ENCODE measurements around the gene CEP70. TPM values are rescaled to one million over a fixed set of nuclear protein-coding genes. Genes with fewer than 3 reads are reported as not detected.
"Not testable (repeated sequence)": the region's sequence is repeated elsewhere in the genome, so short reads cannot be mapped to it uniquely, and the experiment has no call there.

CEP70 gene
- total and polyA plus RNA-seq, 2 of the 13 experiments (the other 11 are each of a cell fraction or from before 2014, with no cell fraction given) = 4.0 to 22.3 TPM

DNA sequence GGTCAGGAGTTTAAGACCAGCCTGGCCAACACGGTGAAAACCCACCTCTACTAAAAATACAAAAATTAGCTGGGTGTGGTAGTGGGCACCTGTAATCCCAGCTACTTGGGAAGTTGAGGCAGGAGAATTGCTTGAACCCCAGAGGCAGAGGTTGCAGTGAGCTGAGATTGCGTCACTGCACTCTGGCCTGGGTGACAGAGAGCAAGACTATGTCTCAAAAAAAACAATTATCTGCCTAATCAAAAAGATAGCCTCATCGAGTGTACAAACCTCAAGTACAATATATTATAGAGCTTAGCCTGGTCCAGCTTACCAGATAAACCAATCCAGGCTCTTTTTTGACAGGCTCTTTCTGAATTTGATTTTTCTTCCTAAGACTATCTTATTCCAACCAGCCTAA is 98.4 kb downstream of the CEP70 start:
- peaks cover 14% of the 10 kb centered on the region for H3K4me1 ChIP-seq (ENCODE audit: insufficient read depth, low read length)
- CTCF ChIA-PET (ENCODE audit: low intra/inter-chr PET ratio, low total read pairs); DNase-seq (ENCODE audit: low spot score); H3K27ac ChIP-seq (ENCODE audit: extremely low read length, insufficient read depth, low read length); ATAC-seq; H3K27me3 ChIP-seq (ENCODE audit: control insufficient read depth in 1 of 2, insufficient read depth in 2 of 2, low read length in 2 of 2); POLR2A ChIA-PET; H2AFZ ChIP-seq (ENCODE audit: low read length); H3K9ac ChIP-seq (ENCODE audit: insufficient read depth, low read depth, low read length); H3K36me3 ChIP-seq (replicated peaks in 1 of 2; ENCODE audit: control insufficient read depth in 1 of 2, insufficient read depth in 2 of 2, low read length in 2 of 2); H3K4me3 ChIP-seq (replicated peaks in 1 of 3; ENCODE audit: insufficient read depth in 1 of 3, low read depth in 2 of 3, low read length in 3 of 3); intact Hi-C loops (cut with micrococcal nuclease; ENCODE audit: unreplicated experiment); H3K4me2 ChIP-seq (ENCODE audit: low read depth, low read length); H4K20me1 ChIP-seq (ENCODE audit: insufficient read depth, low read length); FAIRE-seq; BruUV-seq (replicated peaks); H3K9me3 ChIP-seq (ENCODE audit: low read length); in situ Hi-C loops (cut with HindIII; ENCODE audit: extremely low pct_ligation_motif_present, low pct_unique_long_range_greater_than_20kb); H3K79me2 ChIP-seq (ENCODE audit: insufficient read depth, low read length): not testable (repeated sequence)
- TF ChIP-seq CEBPG (CRISPR knock-in tag; IDR thresholded peaks at IDR 0.05) = 0 out of 2 replicates have a peak, but pooled peaks have one; percentile 17
- TF ChIP-seq CEBPB (IDR thresholded peaks at IDR 0.05; ENCODE audit: borderline replicate concordance, low read depth, low read length) = peak; percentile 38; the same call in 1 of the 2 replicates
- TF ChIP-seq HNF4A (CRISPR knock-in tag; IDR thresholded peaks at IDR 0.05) = 0 out of 2 replicates have a peak, but pooled peaks have one; percentile 14
- WGBS (ENCODE audit: low lambda C conversion rate) = 94% methylated on average over 3 of the region's 3 CpGs

GRCh38 chr3:138494607-138494929 is 99.5 kb downstream of the CEP70 start:
- no TSS peak for BruUV-seq (replicated peaks)
- Histone ChIP-seq H3K79me2 (ENCODE audit: insufficient read depth, low read length) (no peaks in the 10 kb centered on the region), H4K20me1 (ENCODE audit: insufficient read depth, low read length) (no peaks in the 10 kb centered on the region), H3K9me3 (ENCODE audit: low read length) (no peaks in the 10 kb centered on the region), H3K27ac (ENCODE audit: extremely low read length, insufficient read depth, low read length) (no peak overlapping the region), H3K27me3 (ENCODE audit: control insufficient read depth in 1 of 2, insufficient read depth in 2 of 2, low read length in 2 of 2) (no peaks in the 10 kb centered on the region), H3K9ac (ENCODE audit: insufficient read depth, low read depth, low read length) (no peak overlapping the region), H3K4me1 (ENCODE audit: insufficient read depth, low read length) (peaks cover 14% of the 10 kb centered on the region), H3K4me3 (replicated peaks in 1 of 3; ENCODE audit: insufficient read depth in 1 of 3, low read depth in 2 of 3, low read length in 3 of 3) (no peak overlapping the region), H2AFZ (ENCODE audit: low read length) (no peak overlapping the region), H3K36me3 (replicated peaks in 1 of 2; ENCODE audit: control insufficient read depth in 1 of 2, insufficient read depth in 2 of 2, low read length in 2 of 2) (0 out of 5 replicates have a peak, but pooled peaks cover 0 to 2% of the 10 kb centered on the region in 2 experiments), H3K4me2 (ENCODE audit: low read depth, low read length) (no peak overlapping the region)
- POLR2A ChIA-PET = no interaction called here
- ATAC-seq (no peak), FAIRE-seq (no peak), DNase-seq (ENCODE audit: low spot score) (no peak)
- intact Hi-C loops (cut with micrococcal nuclease; ENCODE audit: unreplicated experiment) (no loop called here), in situ Hi-C loops (cut with HindIII; ENCODE audit: extremely low pct_ligation_motif_present, low pct_unique_long_range_greater_than_20kb) (no loop called here)
- TF ChIP-seq ZNF343 (CRISPR knock-in tag; IDR thresholded peaks at IDR 0.05) = no peak
- no peak for TF ChIP-seq MEF2D (CRISPR knock-in tag; IDR thresholded peaks at IDR 0.05)
- TF ChIP-seq ASH2L (IDR thresholded peaks at IDR 0.05; ENCODE audit: insufficient read length, low read depth, low read length) = no peak
- TF ChIP-seq KDM1A (CRISPR knock-in tag; IDR thresholded peaks at IDR 0.05) = no peak
- CTCF ChIA-PET (ENCODE audit: low intra/inter-chr PET ratio, low total read pairs) = no interaction called here
